Stimulated activated CD8-positive, alpha-beta memory T cell treated with anti-CD3 and anti-CD28 coated beads, Interleukin-15, amount 100 ng/mL, for 4 hours (primary cell): ENCODE measurements around the gene PRRX1.

Experiments
- DNase-seq, 2 donors: peaks; one replicate each; pipeline ENCODE4 v3.0.0-alpha.2; 2020; ENCODE audit warnings: low read depth in 2 of 2

Gene PRRX1

DNA sequence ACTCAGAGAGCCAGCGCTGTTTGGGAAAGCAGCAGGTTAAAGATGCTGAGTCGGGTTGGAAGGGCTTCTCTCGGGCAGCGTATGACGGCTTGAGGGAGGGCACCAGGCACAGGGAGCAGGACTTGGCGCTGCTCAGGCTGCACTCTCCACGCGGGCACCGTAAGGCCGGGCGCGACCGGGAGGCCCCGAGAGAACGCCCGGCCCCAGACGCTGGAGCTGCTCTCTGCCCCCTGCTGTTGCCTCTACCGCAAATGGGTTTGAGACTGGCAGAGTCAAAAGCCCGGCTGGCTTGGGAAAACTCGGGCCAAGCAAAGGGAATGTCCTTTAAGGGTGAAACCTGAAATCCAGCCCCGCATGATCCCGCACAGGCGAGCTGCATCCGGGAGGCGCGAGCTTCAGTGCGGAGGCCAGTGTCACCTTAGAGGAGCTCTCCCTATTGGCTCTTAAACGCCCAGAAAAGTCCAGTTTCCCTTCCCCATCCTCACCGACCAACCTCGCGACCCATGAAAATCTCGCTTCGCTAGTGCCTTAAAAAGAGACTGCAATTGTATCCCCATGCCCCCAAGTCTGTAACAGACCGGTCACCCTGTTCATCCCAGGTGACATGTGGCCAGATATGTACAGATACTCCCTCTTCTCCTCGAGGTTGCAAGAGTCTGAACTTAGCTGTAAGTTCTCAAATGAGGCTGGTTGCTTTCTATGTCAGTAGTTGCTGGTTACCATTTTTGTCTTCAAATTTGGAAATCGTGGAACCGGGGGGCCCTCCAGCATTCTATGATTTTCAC, 1.1 kb downstream of the PRRX1 start:
- DNase-seq = no peak

- no peak for DNase-seq
Measured at GRCh38 chr1:170665629-170666028, 1.7 kb downstream of the PRRX1 start.

- DNase-seq = no peak
Measured at GRCh38 chr1:170666541-170667254, 2.8 kb downstream of the PRRX1 start.

DNA sequence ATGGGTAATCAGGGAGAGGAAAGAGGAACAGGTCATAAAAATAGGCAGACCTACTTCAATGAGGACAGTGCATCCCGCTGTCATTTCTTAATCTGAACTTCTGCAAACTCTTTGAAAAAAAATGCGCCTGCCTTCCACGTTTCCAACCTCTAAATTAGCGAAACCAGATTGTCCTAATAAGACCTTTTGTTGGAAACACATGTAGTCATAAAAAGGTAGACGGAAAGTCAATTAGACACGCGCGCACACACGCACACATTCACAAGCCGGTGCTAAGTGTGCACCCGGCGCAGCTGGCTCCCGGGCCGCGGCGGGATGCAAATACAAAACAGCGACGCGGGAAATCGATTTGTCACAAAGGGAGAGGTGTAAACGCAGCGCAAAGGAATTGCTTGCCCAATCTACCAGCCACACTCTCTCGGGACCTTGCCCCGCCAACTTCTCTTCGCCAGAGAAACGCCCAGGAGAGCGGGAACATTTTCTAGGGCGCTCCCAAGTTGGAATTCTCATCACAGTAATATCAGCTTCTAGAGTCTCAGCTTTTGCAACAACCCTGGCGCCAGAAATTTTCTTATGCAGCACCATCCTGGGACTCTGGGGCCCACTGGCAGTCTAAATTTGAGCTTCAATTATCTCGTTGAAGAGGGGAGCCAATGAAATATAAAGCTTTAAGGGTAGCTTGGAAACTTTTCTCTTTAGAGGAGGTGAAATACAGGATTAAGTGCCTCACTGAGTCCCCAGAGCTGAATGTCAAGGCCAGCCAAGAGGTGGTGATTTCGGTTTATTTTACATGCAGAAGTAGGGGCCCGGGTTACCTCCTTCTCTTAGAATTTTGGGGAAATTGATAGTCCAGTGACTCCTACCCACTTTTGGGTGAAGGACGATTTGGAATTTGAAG, 4.5 kb downstream of the PRRX1 start:
- no peak for DNase-seq

DNA sequence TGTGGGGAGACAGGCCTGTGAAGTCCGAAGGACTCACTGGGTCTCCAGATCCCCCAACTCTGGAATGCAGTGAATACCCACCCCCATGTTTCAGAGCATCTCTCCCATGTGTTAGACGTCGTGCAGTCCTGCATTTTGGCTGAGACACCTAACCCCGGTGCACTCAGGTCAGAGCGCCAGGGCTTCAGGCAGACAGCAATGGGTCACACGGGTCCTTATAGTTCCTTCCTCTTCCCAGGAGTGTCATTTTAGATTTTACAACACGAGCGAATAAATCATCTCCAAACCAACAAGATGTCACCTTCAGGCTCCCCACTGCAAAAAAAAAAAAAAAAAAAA, 5.1 kb downstream of the PRRX1 start:
- DNase-seq = no peak

GRCh38 chr1:170669586-170670530, 5.9 kb downstream of the PRRX1 start:
- no peak for DNase-seq

DNA sequence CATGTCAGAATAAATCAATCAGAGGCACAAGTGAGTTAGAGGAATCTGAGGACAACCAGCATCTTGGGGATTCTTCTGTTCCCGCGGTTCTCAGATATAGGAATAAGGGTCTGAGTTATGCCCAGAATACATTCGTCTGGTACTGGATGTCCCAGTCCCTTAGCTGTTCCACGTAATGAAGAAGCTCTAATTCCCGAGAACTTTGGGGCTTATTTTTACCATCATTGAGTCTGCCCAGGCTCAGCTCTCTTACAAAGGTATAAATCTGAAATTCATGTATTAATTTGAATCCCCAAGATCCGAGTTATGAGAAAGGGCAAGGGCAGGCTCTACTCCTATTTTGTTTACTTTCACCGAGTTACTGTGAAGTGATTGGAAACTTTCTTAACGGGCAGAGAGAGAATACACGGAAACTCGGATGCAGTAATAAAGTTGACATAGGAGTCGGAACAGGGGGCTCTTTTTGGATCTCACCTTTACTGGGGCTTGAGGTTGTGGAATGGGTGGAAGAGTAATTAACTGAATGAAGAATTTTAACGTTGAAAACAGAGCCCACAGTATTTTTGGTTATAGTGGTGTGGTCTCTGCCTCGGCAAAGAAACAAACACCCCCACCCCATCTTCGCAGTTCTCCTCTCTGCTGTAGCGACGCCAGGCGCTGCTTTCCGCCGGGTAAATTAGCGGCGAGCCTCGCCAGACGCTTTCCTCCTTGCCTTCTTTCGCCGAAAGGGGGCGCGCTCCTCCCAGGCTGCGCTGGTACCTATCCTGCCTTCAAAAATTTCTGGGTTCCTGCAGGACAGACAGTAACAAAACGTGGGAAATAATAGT, 7.1 kb downstream of the PRRX1 start:
- DNase-seq = no peak

- no peak for DNase-seq
Measured at GRCh38 chr1:170671629-170671963, 7.7 kb downstream of the PRRX1 start.

DNA sequence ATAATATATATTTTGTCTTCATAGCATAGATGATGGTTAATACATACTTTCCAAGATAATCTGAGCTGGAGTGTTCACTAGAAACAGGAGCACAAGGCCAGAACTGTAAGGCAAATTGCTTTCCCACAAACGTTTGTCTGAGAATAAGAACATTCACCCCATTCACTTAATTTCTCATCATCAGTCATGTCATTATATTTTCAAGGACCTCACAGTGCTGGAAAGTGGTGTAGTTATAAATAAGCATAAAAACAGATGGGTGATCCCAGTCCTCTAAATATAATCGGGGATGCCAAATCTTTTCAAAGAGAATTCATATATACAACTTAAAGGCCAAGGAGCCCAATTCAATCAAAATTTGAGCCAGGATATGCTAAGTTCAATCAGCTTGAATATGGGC, 8.4 kb downstream of the PRRX1 start:
- no peak for DNase-seq

DNA sequence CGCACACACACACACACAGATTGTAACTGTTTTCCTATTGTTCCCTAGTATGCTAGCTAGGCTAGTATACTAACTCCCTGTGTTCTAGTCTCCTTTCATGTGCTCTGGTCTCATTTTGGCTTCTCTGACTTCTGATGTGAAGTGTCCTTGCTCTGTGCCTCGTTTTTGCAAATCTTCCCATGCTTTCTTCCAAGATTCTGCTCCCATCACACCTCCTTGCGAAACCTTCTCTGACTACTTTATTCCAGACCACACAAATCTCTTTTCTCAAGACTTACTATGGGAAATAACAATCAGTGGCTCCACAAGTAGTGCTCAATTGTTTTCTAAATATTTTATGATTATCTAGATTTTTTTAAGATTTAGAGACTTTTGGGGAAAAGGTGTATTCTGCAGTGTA, 10.3 kb downstream of the PRRX1 start:
- DNase-seq = no peak

DNA sequence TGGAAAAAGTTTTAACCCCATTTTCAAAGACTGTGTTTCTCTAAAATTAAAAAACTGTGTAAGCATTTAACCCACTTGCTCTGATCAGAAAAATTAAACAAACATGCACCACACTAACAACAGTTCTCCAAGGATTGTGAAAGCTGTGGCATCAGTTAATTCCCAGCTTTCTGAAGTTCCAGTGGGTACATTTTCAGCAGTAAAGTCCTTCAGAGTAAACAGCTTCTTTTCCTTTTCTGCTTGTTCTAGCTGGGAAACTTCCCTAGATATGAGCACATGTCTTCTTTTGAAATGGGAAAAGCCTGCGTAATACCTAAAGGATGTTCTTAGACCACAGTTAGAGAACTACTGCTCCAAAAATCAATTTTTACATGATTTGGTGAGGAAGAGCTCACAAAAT, 11.1 kb downstream of the PRRX1 start:
- no peak for DNase-seq

DNA sequence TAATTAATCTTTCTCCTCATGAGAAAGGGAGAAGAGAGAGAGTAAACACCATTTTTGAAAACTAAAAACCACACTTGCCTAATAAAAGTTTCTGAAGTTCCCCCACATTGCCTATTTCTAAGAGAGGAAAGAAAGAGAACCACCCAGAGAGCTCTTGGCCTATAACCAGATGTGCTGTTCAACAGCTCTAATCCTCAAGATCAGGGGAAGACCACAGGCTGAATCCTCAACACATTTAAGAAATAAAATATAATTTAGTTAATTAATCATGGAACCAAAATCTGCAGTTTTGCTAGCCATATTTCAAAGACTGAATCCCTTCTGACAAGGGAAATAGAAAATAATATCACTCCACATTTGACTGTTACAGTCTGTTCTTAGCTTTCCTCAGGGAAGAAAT, 11.9 kb downstream of the PRRX1 start:
- no peak for DNase-seq

DNA sequence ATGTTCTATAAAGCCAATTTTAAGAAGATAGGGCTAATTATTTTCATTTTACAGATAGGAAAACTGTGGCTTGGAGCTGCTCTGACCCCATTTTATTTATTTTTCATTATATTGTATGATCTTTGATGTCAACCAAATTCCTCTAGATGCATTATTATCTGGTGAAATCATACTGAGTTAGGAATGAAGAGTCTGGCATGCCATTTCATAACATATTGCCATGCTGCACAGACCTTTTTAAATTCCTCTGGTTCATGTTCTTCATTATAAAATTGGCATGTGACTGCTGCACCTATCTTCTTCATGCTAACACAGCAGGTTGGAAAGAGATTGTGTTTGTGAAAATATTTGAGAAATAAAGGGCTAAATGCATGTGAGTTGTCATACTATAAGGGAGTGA, 12.7 kb downstream of the PRRX1 start:
- no peak for DNase-seq

GRCh38 chr1:170678027-170678600, 14.2 kb downstream of the PRRX1 start:
- DNase-seq = no peak

GRCh38 chr1:170680428-170680827, 16.5 kb downstream of the PRRX1 start:
- DNase-seq = no peak

DNA sequence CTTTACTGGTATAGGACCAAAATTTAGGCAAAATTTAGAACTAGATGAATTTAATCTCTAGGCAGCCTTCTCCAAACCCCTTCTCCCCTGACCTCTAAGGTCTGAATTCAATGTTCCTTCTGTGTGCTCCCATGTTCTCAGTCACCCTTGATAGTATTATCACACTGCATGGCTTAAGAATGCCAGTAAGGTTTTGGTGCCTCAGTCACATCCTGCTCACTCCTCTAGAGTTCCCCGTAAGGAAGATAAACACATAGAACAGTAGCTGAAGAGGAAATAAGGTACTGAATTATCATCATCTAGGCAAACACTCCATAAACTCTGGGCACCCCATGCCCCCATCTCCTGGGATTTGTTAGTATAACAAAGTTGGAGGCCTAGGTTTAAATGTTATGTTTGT, 18.2 kb downstream of the PRRX1 start:
- DNase-seq = no peak

DNA sequence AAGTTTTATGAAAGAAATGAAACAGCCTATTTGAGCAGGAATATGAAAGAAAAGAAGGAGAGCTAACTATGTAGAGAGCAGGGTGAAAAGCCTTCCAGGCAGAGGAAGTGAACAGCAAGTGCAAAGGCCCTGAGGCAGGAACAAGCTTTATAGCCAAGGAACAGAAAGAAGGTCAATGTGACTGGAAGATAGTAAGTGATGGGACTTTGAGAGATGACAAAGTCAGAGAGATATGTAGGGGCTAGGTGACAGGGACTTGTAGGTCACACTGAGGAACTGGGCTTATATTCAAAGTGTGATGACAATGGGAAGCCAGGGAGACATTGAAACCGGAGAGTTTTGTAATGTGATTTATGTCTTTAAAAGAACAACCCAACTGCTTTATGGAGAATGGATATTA, 18.9 kb downstream of the PRRX1 start:
- no peak for DNase-seq

- DNase-seq = no peak
Measured at GRCh38 chr1:170685166-170685565, 21.2 kb downstream of the PRRX1 start.

- DNase-seq = no peak
Measured at GRCh38 chr1:170686291-170686690, 22.4 kb downstream of the PRRX1 start.

- no peak for DNase-seq
Measured at GRCh38 chr1:170687621-170688020, 23.7 kb downstream of the PRRX1 start.
